HG02884 (cell line): ENCODE data around the gene TENT4B.
"Not testable (repeated sequence)": the region's sequence is repeated elsewhere in the genome, so short reads cannot be mapped to it uniquely, and the experiment has no call there.

ENCODE experiments used
- ATAC-seq: cut with Tn5 transposase; IDR thresholded peaks from one replicate; pipeline ENCODE4 v1.9.1; 2021; ENCODE audit warnings: mild to moderate bottlenecking, moderate library complexity; ENCODE audit not compliant: unreplicated experiment

Gene TENT4B

DNA sequence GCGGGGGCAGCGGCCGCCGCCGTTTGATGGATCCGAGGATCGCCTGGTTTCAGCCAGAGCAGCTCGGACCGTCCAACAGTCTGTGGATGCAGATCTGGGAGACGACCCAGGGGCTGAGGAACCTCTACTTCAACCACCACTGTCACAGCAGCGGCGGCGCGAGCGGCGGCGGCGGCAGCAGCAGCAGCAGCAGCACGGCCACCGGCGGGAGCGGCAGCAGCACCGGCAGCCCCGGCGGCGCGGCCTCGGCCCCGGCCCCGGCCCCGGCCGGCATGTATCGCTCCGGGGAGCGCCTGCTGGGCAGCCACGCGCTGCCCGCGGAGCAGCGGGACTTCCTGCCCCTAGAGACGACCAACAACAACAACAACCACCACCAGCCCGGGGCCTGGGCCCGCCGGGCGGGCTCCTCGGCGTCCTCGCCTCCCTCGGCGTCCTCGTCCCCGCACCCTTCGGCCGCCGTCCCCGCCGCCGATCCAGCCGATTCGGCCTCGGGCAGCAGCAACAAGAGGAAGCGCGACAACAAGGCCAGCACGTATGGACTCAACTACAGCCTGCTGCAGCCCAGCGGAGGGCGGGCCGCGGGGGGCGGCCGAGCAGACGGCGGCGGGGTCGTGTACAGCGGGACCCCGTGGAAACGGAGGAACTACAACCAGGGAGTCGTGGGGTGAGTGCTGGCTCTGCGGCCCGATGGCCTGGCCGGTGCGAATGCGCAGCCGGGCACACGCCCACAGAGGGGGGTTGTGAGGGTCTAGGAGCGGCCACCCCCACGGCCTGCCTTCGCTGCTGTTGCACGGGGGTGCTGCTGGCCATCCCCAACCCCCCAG lies 702 bp downstream of the TENT4B start:
- peak; percentile 6 for ATAC-seq

DNA sequence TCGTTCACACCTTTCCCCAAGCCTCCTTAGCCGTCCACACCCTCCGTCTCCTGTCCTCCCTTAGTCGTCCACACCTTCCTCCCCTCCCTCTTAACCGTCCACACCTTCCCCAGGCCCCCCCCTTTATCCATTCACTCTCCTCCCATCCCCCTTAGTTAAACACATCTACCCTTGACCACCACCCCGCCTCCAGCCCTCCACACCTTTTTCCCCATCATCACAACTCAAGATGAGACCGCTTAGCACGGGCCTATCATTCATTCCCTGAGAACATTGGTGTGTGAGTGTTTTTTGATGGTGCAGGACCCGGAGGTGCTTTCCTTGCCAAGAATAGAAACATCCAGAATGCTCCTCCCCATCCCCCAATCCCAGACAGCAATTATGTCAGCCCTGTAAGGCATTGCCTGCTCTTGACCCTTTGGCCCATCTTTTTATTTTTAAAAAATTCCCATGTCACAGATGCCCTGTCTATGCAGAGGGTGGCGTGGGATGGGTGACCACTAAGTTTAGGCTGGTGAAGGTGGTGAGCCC lies 1.4 kb downstream of the TENT4B start:
- no peak for ATAC-seq

DNA sequence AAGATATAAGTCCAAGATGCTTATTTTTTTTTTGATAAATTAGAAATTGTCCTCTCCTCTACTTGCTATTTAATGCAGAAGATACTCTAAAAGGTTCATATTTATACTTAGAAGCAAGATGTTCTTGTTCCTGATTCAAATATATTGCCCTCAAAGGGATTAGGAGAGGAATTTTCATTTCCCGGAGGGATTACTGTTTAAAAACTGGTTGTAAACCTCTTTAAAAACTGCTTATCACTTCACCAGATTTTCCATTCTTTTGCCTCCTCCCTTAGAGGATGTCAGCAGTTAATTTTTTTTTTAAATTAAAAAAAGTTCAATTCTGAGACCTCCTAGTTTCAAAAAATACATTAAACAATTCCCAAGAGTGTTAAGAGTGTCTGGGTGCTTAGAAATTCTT lies 2.8 kb downstream of the TENT4B start:
- ATAC-seq: no peak

DNA sequence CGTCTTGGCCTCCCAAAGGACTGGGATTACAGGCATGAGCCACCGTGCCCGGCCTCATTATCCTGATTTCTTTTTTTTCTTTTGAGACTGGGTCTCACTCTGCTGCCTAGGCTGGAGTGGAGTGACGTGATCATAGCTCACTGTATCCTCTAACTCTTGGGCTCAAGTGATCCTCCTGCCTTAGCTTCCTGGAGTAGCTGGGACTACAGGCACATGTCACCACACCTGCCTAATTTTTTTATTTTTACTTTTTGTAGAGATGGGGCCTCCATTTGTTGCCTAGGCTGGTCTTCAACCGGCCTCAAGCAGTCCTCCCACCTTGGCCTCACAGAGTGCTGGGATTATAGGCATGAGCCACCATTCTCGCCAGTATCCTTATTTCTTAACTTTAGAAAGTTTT lies 3.5 kb downstream of the TENT4B start:
- ATAC-seq: no peak

DNA sequence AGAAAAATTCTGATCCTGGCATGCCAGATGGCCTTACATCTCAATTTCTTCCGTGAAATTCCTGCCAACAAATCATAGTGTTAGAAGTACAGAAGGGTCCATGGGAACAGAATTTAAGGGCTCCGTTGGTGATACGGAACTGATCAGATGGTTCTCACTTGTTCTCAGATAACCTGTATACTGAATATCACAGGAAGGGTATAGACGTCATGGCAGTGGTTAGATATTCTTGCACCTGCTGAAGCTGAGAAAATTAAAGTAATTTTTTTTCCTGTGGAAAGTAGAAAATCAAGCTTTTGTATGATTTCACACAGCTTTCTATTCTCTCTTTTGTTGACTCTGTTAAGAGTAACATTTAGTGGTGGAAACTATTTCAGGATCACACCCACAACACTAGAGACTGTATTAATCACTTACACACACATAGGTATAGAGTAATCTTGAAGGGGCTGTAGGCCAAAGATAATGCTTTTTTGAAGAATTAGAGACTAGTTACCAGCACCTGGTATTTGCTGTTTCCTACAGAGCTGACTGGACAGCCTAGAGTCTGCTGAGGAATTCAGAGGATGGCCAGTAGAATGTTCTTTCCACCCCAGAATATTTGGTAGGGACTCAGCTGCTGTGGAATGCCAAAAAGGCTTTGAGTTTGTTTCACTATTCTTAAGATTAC lies 7.5 kb downstream of the TENT4B start:
- no peak for ATAC-seq

DNA sequence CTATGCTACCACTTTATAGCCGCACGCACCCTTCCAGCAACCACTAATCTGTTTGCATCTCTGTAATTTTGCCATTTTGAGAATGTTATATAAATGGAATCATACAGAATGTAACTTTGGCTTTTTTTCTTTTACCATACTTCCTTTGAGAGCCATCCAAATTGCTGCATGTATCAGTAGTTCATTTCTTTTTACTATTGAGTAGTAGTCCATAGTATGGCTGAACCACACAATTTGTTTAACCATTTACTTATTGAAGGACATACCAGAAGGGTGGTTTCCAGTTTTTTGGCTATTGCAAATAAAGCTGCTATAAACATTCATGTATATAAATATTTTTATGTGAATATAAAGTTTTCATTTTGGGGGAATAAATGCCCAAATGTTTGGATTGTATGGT lies 8.8 kb downstream of the TENT4B start:
- ATAC-seq: no peak

DNA sequence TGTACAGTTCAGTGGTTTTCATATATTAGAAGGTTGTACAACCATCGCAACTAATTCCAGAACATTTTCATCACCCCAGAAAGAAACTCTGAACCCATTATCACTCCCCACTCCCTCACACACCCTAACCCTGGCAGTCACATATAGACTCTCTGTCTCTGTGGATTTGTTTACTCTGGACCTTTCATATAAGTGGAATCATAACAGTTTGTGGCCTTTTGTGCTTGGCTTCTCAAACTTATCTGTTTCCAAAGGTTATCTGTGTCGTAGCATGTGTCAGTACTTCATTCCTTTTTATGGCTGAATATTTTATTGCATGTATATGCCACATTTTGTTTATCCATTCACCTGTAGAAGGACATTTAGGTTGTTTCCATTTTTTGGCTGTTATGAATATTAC lies 12.4 kb downstream of the TENT4B start:
- ATAC-seq: no peak

DNA sequence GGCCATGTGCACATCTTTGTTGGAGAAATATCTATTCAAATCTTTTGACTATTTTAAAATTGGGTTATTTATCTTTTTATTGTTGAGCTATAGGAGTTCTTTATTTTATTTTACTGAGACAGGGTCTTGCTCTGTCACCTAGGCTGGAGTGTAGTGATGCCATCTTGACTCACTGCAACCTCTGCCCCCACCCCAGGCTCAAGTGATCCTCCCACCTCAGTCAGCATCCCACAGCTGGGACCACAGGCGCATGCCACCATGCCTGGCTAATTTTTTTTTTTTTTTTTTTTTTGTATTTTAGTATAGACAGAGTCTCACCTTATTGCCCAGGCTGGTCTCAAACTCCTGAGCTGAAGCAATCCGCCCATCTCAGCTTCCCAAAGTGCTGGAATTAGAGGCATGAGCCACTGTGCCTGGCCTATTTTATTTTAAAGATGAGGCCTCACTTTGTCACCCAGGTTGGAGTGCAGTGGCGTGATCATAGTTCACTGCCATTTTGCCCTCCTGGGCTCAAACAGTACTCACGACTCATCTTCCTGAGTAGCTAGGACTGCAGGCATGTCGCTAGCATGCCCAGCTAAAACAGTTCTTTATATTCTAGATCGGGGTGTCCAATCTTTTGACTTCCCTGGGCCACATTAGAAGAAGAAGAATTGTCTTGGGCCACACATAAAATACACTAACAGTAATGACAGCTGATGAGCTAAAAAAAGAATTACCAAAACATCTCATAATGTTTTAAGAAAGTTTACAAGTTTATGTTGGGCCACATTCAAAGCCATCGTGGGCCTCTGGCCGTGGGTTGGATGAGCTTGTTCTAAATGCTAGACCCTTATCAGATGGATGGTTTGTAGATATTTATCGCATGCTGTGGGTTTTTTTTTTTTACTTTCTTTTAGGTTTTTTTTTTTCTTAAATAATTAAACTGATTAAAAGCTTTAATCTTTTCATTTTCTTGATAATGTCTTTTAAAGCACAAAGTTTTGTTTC lies 13.7 kb downstream of the TENT4B start:
- no peak for ATAC-seq

DNA sequence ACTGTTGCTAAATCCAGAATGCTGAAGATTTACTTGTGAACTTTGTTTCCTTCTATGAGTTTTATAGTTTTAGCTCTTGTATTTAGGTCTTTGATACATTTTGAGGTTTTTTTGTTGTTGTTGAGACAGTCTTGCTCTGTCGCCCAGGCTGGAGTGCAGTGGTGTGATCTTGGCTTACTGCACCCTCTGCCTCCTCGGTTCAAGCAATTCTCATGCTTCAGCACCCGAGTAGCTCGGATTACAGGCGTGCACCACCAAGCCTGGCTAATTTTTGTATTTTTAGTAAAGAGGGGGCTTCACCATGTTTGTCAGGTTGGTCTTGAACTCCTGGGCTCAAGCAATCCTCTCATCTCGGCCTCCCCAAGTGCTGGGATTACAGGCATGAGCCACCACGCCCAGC lies 14.4 kb downstream of the TENT4B start:
- no peak for ATAC-seq

DNA sequence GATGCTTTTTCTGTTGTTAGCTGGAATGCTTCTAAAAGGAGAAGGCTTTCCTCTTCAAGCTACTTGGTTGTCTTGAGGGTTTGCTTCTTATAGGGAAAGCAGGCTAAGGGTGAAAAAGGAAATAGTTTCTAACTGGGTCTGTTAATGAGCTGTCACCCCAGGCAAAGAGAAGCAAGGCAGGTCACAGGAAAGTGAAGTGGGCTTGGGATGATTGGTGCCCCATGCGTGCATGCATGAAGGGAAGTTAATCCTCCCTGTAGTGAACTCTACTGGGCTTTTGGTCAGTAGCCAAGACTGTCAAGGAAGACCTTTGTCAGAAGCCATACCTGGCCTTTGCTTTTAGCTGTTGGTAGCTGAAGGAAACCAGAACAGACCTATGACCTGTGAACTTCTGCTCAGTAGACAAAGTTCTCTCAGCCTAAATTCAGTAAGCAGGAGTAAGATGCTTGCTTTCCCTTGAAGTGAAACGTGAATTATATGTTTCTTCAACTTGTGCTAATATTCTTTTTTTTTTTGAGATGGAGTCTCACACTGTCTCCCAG lies 16.5 kb downstream of the TENT4B start:
- no peak for ATAC-seq

DNA sequence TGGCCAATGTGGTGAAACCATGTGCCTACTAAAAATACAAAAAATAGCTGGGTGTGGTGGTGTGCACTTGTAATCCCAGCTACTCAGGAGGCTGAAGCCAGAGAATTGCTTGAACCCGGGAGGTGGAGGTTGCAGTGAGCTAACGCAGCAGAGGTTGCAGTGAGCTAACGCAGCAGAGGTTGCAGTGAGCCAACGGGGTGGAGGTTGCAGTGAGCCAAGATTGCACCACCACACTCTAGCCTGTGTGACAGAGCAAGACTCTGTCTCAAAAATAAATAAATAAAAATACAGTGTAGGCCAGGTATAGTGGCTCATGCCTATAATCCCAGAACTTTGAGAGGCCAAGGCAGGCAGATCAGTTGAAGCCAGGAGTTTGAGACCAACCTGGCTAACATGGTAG lies 18.7 kb downstream of the TENT4B start:
- ATAC-seq: not testable (repeated sequence)

DNA sequence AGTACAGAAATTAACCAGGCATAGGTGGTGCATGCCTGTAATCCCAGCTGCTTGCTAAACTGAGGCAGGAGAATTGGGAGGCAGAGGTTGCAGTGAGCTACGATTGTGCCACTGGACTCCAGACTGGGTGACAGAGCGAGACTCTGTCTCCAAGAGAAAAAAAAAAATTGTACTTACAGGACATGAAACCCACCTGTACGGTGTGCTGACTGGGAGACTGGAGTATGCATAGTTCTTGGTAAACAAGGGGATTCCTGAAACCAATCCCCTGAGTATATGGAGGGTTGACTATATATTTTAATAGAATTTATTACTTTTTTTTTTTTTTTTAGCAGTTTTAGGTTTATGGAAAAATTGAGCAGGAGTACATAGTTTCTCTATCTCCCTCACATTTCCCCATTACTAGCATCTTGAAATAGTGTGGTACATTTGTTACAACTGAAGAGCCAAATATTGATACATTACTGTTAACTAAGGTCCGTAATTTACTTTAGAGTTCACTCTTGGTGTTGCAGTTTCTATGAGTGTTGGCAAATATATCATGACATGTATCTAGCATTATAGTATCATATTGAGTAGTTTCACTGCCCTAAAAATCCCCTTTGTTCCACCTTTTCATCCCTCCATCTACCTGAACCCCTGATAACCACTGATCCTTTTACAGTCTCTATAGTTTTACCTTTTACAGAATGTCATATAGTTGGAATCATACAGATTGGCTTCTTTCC lies 19.3 kb downstream of the TENT4B start:
- ATAC-seq: no peak

DNA sequence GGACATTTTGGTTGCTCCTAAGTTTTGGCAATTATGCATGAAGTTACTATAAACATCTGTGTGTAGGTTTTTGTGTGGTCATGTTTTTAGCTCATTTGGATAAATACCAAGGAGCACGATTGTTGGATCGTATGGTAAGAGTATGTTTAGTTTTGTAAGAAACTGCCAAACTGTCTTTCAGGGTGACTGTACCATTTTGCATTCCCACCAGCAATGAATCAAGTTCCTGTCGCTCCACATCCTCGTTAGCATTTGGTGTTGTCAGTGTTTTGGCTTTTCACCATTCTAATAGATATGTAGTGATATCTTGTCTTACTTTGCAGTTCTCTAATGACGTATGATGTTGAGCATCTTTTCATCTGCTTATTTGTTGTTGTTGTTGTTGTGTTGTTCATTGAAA lies 20.2 kb downstream of the TENT4B start:
- ATAC-seq: no peak

DNA sequence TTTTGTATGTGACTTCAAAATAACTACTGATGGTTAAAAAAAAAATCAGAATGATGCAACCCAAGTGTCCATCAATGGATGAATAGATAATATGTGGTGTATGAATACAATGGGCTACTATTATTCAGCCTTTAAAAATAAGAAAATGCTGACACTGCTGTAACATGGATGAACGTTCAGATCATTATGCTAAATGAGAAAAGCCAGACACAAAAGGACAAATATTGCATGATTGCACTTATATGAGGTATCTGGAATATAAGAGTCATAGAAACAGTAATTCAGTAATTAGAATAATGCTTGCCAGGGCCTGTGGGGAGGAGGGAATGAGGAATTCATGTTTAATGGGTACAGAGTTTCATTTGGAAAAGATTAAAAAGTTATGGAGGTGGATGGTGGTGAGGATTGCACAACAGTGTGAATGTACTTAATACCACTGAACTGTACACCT lies 25.4 kb downstream of the TENT4B start:
- no peak for ATAC-seq

DNA sequence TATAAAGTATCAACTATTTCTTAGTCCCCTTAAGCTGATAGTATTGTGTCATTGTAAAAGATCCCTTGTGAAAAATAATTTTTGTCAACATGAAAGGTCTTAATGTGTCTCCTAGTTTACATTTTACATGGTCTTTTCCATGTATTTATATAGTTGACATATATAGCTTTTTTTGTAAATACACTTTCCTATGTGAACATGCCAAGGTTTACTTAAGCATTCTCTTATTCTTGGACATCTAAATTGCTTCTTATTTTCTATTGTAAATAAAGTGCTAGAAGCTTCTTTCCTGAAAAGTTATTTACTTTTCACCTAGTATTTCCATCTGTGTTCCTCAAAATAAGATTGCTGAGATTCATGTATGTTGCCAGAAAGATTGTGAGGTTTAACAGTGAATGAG lies 29.3 kb downstream of the TENT4B start:
- ATAC-seq: no peak

DNA sequence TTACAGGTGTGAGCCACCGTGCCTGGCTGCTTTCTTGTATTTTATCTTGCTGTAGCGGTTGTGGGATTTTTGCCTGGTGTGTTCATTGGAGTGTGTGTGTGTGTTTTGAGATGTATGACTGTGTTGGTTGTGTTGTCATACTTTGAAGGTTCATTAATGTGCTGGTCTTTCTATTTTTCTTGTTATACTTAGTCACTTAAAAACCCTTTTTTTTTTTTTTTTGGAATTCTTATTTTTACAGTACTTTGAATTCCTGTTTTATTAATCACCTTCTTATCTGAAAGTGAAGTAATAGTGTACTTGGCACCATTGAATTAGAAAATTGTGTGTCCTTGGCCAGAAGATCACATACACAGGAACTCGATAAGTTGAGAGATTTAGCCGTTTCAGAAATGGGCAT lies 30.2 kb downstream of the TENT4B start:
- ATAC-seq: no peak

DNA sequence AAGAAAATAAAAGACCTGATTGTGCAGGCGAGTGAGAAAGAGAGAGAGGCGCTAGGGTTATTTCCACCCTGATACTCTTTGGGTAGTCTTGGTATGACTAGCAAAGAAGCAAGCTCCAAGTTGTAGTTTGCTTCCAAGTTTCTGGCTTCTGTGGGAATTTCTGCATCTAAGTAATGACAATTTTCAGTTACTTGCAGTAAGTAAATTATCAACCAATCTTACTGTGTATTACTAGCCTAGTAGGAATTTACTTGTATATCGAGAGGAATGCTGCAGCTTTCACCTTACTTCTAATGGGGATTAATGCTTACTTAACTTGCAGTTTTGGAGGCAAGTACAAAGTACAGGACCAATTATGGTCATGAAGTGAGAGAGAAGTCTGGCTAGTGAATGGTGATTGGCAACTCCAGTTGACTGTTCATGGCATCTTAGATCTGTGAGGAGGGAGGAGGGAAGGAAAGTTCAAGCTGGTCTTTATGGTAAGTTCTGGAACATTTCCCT lies 31.9 kb downstream of the TENT4B start:
- ATAC-seq: no peak

DNA sequence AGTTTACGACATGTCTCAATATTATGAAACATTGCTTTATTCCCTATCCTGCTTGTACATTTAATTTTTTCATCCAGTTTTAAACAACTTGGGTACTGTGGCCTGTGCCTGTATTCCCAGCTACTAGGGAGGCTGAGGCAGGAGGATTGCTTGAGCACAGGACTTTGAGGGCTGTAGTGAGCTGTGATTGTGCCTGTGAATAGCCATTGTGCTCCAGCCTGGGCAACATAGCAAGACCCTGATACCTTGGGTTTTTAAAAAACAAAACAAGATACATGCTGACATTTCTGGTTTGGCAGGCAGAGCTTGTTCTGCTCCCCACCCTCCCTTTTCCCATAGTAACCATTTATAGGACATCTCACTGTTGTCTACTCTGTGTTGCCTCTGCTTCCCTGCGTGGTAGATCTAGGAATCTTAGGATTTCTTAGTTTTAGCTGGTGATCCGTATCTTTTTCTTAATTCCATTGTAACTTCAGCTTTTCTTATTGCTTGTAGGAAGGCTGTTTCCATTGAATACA lies 35.6 kb downstream of the TENT4B start:
- ATAC-seq: no peak

DNA sequence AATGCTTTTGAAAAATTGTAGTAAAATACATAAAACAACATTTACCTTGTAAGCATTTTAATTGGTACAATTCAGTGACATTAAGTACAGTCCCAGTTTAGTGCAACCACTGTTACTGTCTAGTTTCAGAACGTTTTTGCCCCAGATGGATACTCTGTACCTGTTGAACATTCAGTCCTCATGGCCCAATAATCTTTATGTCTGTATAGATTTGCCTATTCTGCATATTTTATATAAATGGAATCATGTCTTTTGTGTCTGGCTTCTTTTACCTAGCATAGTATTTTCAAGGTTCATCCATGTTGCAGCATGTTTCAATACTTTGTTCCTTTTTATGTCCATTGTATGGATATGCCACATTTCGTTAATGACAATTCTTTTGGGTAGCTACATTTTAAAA lies 37.2 kb downstream of the TENT4B start:
- no peak for ATAC-seq
